Activated CD8-positive, alpha-beta memory T cell treated with anti-CD3 and anti-CD28 coated beads, Interleukin-2, amount 10 ng/mL, durations not matched to agents 7 days and 5 days (primary cell): ENCODE data around the gene DHX15. TPM values are rescaled to one million over a fixed set of nuclear protein-coding genes. Genes with fewer than 3 reads are reported as not detected.

ENCODE experiments used
- ATAC-seq: fragments of 150-1000 bp; cut with Tn5 transposase; one replicate; pipeline ENCODE4 v1.10.0; 2021; ENCODE audit warnings: moderate library complexity
- CTCF ChIA-PET: fragments of 350-600 bp; sonication (Branson Sonifier 250); formaldehyde crosslinking; loops from one replicate; lab custom pipeline; 2021; ENCODE audit warnings: antibody characterized with exemption; lab: Charles Lee
- DNase-seq: peaks from one replicate; pipeline ENCODE4 v3.0.0-alpha.2; 2020
- H3K27ac Mint-ChIP-seq: one replicate; pipeline ENCODE4 v1.8.0; 2021; ENCODE audit warnings: mild to moderate bottlenecking, mixed read lengths
- H3K27me3 Mint-ChIP-seq: one replicate; pipeline ENCODE4 v1.8.0; 2021; ENCODE audit warnings: mixed read lengths
- H3K36me3 Mint-ChIP-seq: one replicate; pipeline ENCODE4 v1.8.0; 2021; ENCODE audit warnings: mild to moderate bottlenecking, mixed read lengths
- H3K4me1 Mint-ChIP-seq: one replicate; pipeline ENCODE4 v1.8.0; 2021; ENCODE audit warnings: mixed read lengths
- H3K4me3 Mint-ChIP-seq: one replicate; pipeline ENCODE4 v1.8.0; 2021; ENCODE audit warnings: mild to moderate bottlenecking, moderate library complexity, mixed read lengths
- H3K9me3 Mint-ChIP-seq: one replicate; pipeline ENCODE4 v1.8.0; 2022; ENCODE audit warnings: low read depth, mixed read lengths
- total RNA-seq, 2 experiments: library from RNA; stranded (reverse); gene quantifications; one replicate each; pipeline ENCODE4 v1.2.3, GENCODE V29; 2021

The DHX15 gene
- total RNA-seq, 2 experiments from 2014 or later: 180 to 196 TPM

- CTCF ChIA-PET: no interaction called here
- Mint-ChIP-seq H3K4me1 (peaks cover 59% of the 10 kb centered on the region), H3K4me3 (no peak overlapping the region), H3K27me3 (no peaks in the 10 kb centered on the region), H3K27ac (peak overlapping the region; percentile 43), H3K9me3 (no peaks in the 10 kb centered on the region), H3K36me3 (peaks cover 67% of the 10 kb centered on the region)
- ATAC-seq (peak; percentile 47), DNase-seq (no peak)
Measured at GRCh38 chr4:24570574-24571236, 13.6 kb downstream of the DHX15 start.

GRCh38 chr4:24570172-24570571, 14.2 kb downstream of the DHX15 start:
- DNase-seq (no peak), ATAC-seq (peak; percentile 40)
- H3K27ac Mint-ChIP-seq: no peak overlapping the region
- no peak overlapping the region for H3K4me3 Mint-ChIP-seq
- peaks cover 67% of the 10 kb centered on the region for H3K36me3 Mint-ChIP-seq
- no peaks in the 10 kb centered on the region for H3K27me3 Mint-ChIP-seq
- H3K4me1 Mint-ChIP-seq: peaks cover 60% of the 10 kb centered on the region
- CTCF ChIA-PET: no interaction called here
- H3K9me3 Mint-ChIP-seq: no peaks in the 10 kb centered on the region

- ATAC-seq: no peak
- Mint-ChIP-seq H3K27me3 (no peaks in the 10 kb centered on the region), H3K27ac (no peak overlapping the region), H3K4me1 (peaks cover 62% of the 10 kb centered on the region), H3K4me3 (no peak overlapping the region), H3K9me3 (no peaks in the 10 kb centered on the region), H3K36me3 (peaks cover 68% of the 10 kb centered on the region)
- CTCF ChIA-PET: no interaction called here
- DNase-seq: no peak
Measured at GRCh38 chr4:24569662-24570061, 14.7 kb downstream of the DHX15 start.

GRCh38 chr4:24568425-24568824, 15.9 kb downstream of the DHX15 start:
- CTCF ChIA-PET: interaction anchor here (0.7 to 2.0 kb wide), 5 partner anchors 9 to 44 kb away, joined by 3 to 7 read pairs (median 4); no protein-coding TSS in a partner anchor

GRCh38 chr4:24565054-24565453, 19.3 kb downstream of the DHX15 start:
- no peak overlapping the region for H3K27ac Mint-ChIP-seq

More at GRCh38 chr4:24568425-24568824, 15.9 kb downstream of the DHX15 start:
- Mint-ChIP-seq H3K4me1 (peaks cover 62% of the 10 kb centered on the region), H3K27me3 (no peaks in the 10 kb centered on the region), H3K27ac (no peak overlapping the region), H3K4me3 (no peak overlapping the region), H3K36me3 (peaks cover 67% of the 10 kb centered on the region), H3K9me3 (no peaks in the 10 kb centered on the region)
- no peak for DNase-seq
- no peak for ATAC-seq

GRCh38 chr4:24564488-24564887, 19.9 kb downstream of the DHX15 start:
- H3K27me3 Mint-ChIP-seq: no peaks in the 10 kb centered on the region
- peaks cover 53% of the 10 kb centered on the region for H3K4me1 Mint-ChIP-seq
- CTCF ChIA-PET: no interaction called here
- ATAC-seq: no peak
- H3K27ac Mint-ChIP-seq: no peak overlapping the region
- peaks cover 68% of the 10 kb centered on the region for H3K36me3 Mint-ChIP-seq
- no peaks in the 10 kb centered on the region for H3K9me3 Mint-ChIP-seq
- DNase-seq: no peak
- no peak overlapping the region for H3K4me3 Mint-ChIP-seq

More at GRCh38 chr4:24565054-24565453, 19.3 kb downstream of the DHX15 start:
- H3K36me3 Mint-ChIP-seq: peaks cover 72% of the 10 kb centered on the region
- CTCF ChIA-PET: no interaction called here
- H3K27me3 Mint-ChIP-seq: no peaks in the 10 kb centered on the region
- no peak for ATAC-seq
- peaks cover 55% of the 10 kb centered on the region for H3K4me1 Mint-ChIP-seq
- DNase-seq: no peak
- H3K4me3 Mint-ChIP-seq: no peak overlapping the region
- no peaks in the 10 kb centered on the region for H3K9me3 Mint-ChIP-seq

- H3K9me3 Mint-ChIP-seq: no peaks in the 10 kb centered on the region
- H3K4me3 Mint-ChIP-seq: no peak overlapping the region
- no peaks in the 10 kb centered on the region for H3K27me3 Mint-ChIP-seq
- no peak overlapping the region for H3K27ac Mint-ChIP-seq
- H3K36me3 Mint-ChIP-seq: peaks cover 66% of the 10 kb centered on the region
- CTCF ChIA-PET: interaction anchor here (0.7 to 1.6 kb wide), 2 partner anchors 10 to 11 kb away, joined by 3 to 4 read pairs; no protein-coding TSS in a partner anchor
- H3K4me1 Mint-ChIP-seq: peaks cover 63% of the 10 kb centered on the region
- ATAC-seq: no peak
- no peak for DNase-seq
Measured at GRCh38 chr4:24561438-24562139, 22.8 kb downstream of the DHX15 start.

- no peak for ATAC-seq
- Mint-ChIP-seq H3K4me1 (peaks cover 66% of the 10 kb centered on the region), H3K27me3 (no peaks in the 10 kb centered on the region), H3K4me3 (no peak overlapping the region), H3K36me3 (peaks cover 68% of the 10 kb centered on the region), H3K9me3 (no peaks in the 10 kb centered on the region), H3K27ac (no peak overlapping the region)
- CTCF ChIA-PET: interaction anchor here (0.9 to 1.6 kb wide), 2 partner anchors 9 to 12 kb away, joined by 3 read pairs; no protein-coding TSS in a partner anchor
- DNase-seq: no peak
Measured at GRCh38 chr4:24560868-24561368, 23.4 kb downstream of the DHX15 start.

- CTCF ChIA-PET: interaction anchor here (0.9 to 1.0 kb wide), 3 partner anchors 8 to 86 kb away, joined by 3 read pairs; no protein-coding TSS in a partner anchor
- H3K4me3 Mint-ChIP-seq: no peak overlapping the region
- peaks cover 63% of the 10 kb centered on the region for H3K4me1 Mint-ChIP-seq
- H3K27me3 Mint-ChIP-seq: no peaks in the 10 kb centered on the region
- H3K36me3 Mint-ChIP-seq: peaks cover 65% of the 10 kb centered on the region
- no peaks in the 10 kb centered on the region for H3K9me3 Mint-ChIP-seq
- no peak overlapping the region for H3K27ac Mint-ChIP-seq
- DNase-seq: no peak
- no peak for ATAC-seq
Measured at GRCh38 chr4:24559889-24560288, 24.5 kb downstream of the DHX15 start.

- CTCF ChIA-PET: no interaction called here
- Mint-ChIP-seq H3K4me3 (no peak overlapping the region), H3K4me1 (peaks cover 58% of the 10 kb centered on the region), H3K9me3 (no peaks in the 10 kb centered on the region), H3K27ac (no peak overlapping the region), H3K27me3 (no peaks in the 10 kb centered on the region), H3K36me3 (peaks cover 64% of the 10 kb centered on the region)
- ATAC-seq (no peak), DNase-seq (no peak)
Measured at GRCh38 chr4:24559032-24559821, 25.1 kb downstream of the DHX15 start.

- peaks cover 63% of the 10 kb centered on the region for H3K36me3 Mint-ChIP-seq
- CTCF ChIA-PET: interaction anchor here (0.9 to 1.0 kb wide), 2 partner anchors 15 to 130 kb away, joined by 3 read pairs; no protein-coding TSS in a partner anchor
- no peaks in the 10 kb centered on the region for H3K27me3 Mint-ChIP-seq
- H3K4me3 Mint-ChIP-seq: no peak overlapping the region
- H3K9me3 Mint-ChIP-seq: no peaks in the 10 kb centered on the region
- peak overlapping the region; percentile 52 for H3K27ac Mint-ChIP-seq
- H3K4me1 Mint-ChIP-seq: peaks cover 57% of the 10 kb centered on the region
- DNase-seq: no peak
- no peak for ATAC-seq
Measured at GRCh38 chr4:24557026-24558025, 27.0 kb downstream of the DHX15 start.
